HepG2 (cell line): ENCODE data around the gene RPE. TPM values are rescaled to one million over a fixed set of nuclear protein-coding genes. Genes with fewer than 3 reads are reported as not detected.
A peak's percentile ranks its signal among the peaks of the same experiment; 100 is the strongest.

Source experiments
- ARNT2 ChIP-seq: sonication (generic); formaldehyde crosslinking; IDR thresholded peaks from 2 replicates; pipeline ENCODE4 v1.8.0; 2022; ENCODE audit warnings: mild to moderate bottlenecking, low read depth, missing genetic modification reagents, moderate library complexity
- ATF1 ChIP-seq: IDR thresholded peaks from 2 replicates; pipeline ENCODE4 v1.6.1; 2016; ENCODE audit warnings: mild to moderate bottlenecking, control low read depth
- DMTF1 ChIP-seq: sonication (generic); formaldehyde crosslinking; IDR thresholded peaks from 2 replicates; pipeline ENCODE4 v1.4.0; 2020; ENCODE audit warnings: mild to moderate bottlenecking, missing genetic modification reagents
- DNMT3B ChIP-seq: conservative IDR thresholded peaks from 2 replicates; pipeline ENCODE4 v1.6.1; 2016; ENCODE audit warnings: missing biosample characterization, control low read depth
- GPN1 ChIP-seq: sonication (generic); formaldehyde crosslinking; IDR thresholded peaks from 2 replicates; pipeline ENCODE4 v1.5.1; 2020; ENCODE audit warnings: missing genetic modification reagents, borderline replicate concordance
- MYNN ChIP-seq: sonication (generic); formaldehyde crosslinking; IDR thresholded peaks from 2 replicates; pipeline ENCODE4 v1.4.0; 2020; ENCODE audit warnings: mild to moderate bottlenecking, low read depth, missing genetic modification reagents
- NFIC ChIP-seq: IDR thresholded peaks from 2 replicates; pipeline ENCODE4 v1.6.1; 2012; ENCODE audit warnings: mild to moderate bottlenecking, low read length, inconsistent platforms
- PAWR ChIP-seq: sonication (generic); formaldehyde crosslinking; IDR thresholded peaks from 2 replicates; pipeline ENCODE4 v1.4.0; 2020; ENCODE audit warnings: missing genetic modification reagents, mild to moderate bottlenecking, borderline replicate concordance
- TCF7 ChIP-seq: sonication (generic); IDR thresholded peaks from 2 replicates; pipeline ENCODE4 v1.6.1; 2016; ENCODE audit warnings: antibody characterized with exemption, low read depth
- ZNF609 ChIP-seq: sonication (generic); formaldehyde crosslinking; IDR thresholded peaks from 2 replicates; pipeline ENCODE4 v1.4.0; 2020; ENCODE audit warnings: mild to moderate bottlenecking, missing genetic modification reagents, borderline replicate concordance
- ZNF781 ChIP-seq: sonication (generic); formaldehyde crosslinking; IDR thresholded peaks from 2 replicates; pipeline ENCODE4 v1.5.1; 2020; ENCODE audit warnings: borderline replicate concordance, mild to moderate bottlenecking, missing genetic modification reagents; ENCODE audit errors: not compliant biosample characterization
- ZNF883 ChIP-seq: sonication (generic); formaldehyde crosslinking; IDR thresholded peaks from 2 replicates; pipeline ENCODE4 v1.5.1; 2020; ENCODE audit warnings: mild to moderate bottlenecking, missing genetic modification reagents; ENCODE audit errors: not compliant biosample characterization
- polyA plus RNA-seq, 8 experiments: library from polyadenylated mRNA; depleted of rRNA in 3 of 8; stranded (reverse) in 7 of 8; unstranded in 1 of 8; fragments of >200 nt; fragmentation: Illumina TruSeq in 4 of 8; extraction: Trizol in 4 of 8; gene quantifications; 2 replicates each; pipeline versions ENCODE4 v1.2.1 to v1.2.3, GENCODE V29; 2011 to 2016; ENCODE audit warnings: low read depth in 4 of 8, missing spikeins in 1 of 8, mixed read lengths in 1 of 8; ENCODE audit not compliant: insufficient read depth in 1 of 8
- total RNA-seq, 5 experiments: library from RNA; depleted of rRNA; stranded (reverse); fragments of >200 nt; fragmentation: Illumina TruSeq; extraction: Trizol; gene quantifications; 2 replicates each; pipeline ENCODE4 v1.2.3, GENCODE V29; 2016; ENCODE audit warnings: low read depth in 1 of 5
- TF ChIP-seq, protein P1 (sequence below): sonication (generic); formaldehyde crosslinking; IDR thresholded peaks from 2 replicates; pipeline ENCODE4 v1.4.0; 2020; ENCODE audit warnings: missing genetic modification reagents, mild to moderate bottlenecking, borderline replicate concordance
- TF ChIP-seq, protein P2 (sequence below): sonication (generic); IDR thresholded peaks from 2 replicates; pipeline ENCODE4 v1.6.1; 2016; ENCODE audit warnings: low read depth, borderline replicate concordance

Gene RPE
- total and polyA plus RNA-seq, 2 of the 13 experiments (the other 11 are each of a cell fraction or from before 2014, with no cell fraction given): 72.3 to 107 TPM

DNA sequence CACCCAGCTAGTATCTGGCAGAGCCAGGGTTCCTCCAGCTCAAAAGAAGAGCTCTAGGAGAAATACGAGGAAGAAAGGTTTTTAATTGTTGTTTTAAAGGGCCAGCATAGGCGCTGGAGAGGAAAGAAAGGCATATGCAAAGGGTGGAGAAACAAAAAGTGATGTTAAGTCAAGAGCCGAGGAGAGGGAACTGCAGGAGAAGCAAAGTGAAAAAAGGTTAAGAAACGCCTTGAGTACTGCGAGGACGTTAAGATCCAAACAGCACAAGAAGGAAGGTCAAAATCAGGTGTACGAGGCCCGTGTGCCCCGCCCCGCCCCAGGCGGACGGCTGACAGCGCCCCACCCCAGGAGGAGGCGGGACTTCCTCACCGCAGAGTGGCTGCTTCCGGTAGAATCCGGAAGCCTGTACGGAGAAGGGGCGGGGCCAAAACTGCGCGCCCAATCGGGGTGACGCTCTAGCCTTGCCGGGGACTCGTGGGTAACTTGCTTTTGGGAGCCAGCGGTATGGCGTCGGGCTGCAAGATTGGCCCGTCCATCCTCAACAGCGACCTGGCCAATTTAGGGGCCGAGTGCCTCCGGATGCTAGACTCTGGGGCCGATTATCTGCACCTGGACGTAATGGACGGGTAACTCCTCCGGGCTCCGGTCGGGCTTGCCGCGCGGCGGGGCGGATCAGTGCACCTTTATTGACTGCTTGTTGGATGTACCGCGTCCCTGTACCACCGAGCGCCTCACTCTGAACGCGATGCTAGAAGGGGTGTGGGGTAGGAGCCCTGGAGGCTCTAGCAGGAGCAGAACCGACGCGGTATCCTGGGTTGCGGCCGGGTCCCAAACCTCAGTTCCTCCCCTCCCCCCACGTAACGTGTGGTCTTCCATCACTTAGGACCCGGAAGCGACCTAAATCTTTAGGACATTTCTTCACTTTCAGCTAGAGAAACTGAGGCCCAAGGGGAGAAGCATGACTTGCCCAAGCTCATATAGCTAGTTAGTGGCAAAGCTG, at the start of gene RPE (continued):
- TF ChIP-seq, protein P1, sequence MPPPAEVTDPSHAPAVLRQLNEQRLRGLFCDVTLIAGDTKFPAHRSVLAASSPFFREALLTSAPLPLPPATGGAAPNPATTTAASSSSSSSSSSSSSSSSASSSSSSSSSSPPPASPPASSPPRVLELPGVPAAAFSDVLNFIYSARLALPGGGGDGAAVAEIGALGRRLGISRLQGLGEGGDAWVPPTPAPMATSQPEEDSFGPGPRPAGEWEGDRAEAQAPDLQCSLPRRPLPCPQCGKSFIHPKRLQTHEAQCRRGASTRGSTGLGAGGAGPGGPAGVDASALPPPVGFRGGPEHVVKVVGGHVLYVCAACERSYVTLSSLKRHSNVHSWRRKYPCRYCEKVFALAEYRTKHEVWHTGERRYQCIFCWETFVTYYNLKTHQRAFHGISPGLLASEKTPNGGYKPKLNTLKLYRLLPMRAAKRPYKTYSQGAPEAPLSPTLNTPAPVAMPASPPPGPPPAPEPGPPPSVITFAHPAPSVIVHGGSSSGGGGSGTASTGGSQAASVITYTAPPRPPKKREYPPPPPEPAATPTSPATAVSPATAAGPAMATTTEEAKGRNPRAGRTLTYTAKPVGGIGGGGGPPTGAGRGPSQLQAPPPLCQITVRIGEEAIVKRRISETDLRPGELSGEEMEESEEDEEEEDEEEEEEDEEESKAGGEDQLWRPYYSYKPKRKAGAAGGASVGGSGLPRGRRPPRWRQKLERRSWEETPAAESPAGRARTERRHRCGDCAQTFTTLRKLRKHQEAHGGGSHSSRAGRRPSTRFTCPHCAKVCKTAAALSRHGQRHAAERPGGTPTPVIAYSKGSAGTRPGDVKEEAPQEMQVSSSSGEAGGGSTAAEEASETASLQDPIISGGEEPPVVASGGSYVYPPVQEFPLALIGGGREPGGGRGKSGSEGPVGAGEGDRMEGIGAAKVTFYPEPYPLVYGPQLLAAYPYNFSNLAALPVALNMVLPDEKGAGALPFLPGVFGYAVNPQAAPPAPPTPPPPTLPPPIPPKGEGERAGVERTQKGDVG (CRISPR knock-in tag): 0 out of 2 replicates have a peak, but pooled peaks have one; percentile 81
- TF ChIP-seq PAWR (no peak), ZNF883 (CRISPR knock-in tag) (peak; percentile 66), NFIC (no peak), ATF1 (peak; percentile 42; the same call in 1 of the 2 replicates), ARNT2 (CRISPR knock-in tag) (no peak; the same call in 1 of the 2 replicates), MYNN (CRISPR knock-in tag) (no peak), DMTF1 (CRISPR knock-in tag) (no peak), GPN1 (CRISPR knock-in tag) (no peak), ZNF609 (CRISPR knock-in tag) (no peak), ZNF781 (CRISPR knock-in tag) (peak; percentile 81), TCF7 (no peak), DNMT3B (CRISPR knock-in tag) (no peak; the same call in 1 of the 2 replicates)
- TF ChIP-seq, protein P2, sequence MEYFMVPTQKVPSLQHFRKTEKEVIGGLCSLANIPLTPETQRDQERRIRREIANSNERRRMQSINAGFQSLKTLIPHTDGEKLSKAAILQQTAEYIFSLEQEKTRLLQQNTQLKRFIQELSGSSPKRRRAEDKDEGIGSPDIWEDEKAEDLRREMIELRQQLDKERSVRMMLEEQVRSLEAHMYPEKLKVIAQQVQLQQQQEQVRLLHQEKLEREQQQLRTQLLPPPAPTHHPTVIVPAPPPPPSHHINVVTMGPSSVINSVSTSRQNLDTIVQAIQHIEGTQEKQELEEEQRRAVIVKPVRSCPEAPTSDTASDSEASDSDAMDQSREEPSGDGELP: peak; percentile 66; the same call in 1 of the 2 replicates
